ENCODE data around the gene NAE1. TPM values are rescaled to one million over a fixed set of nuclear protein-coding genes. Genes with fewer than 3 reads are reported as not detected.

The NAE1 gene
- total RNA-seq, 1 donor from 2014 or later, result 65.0 TPM

DNA sequence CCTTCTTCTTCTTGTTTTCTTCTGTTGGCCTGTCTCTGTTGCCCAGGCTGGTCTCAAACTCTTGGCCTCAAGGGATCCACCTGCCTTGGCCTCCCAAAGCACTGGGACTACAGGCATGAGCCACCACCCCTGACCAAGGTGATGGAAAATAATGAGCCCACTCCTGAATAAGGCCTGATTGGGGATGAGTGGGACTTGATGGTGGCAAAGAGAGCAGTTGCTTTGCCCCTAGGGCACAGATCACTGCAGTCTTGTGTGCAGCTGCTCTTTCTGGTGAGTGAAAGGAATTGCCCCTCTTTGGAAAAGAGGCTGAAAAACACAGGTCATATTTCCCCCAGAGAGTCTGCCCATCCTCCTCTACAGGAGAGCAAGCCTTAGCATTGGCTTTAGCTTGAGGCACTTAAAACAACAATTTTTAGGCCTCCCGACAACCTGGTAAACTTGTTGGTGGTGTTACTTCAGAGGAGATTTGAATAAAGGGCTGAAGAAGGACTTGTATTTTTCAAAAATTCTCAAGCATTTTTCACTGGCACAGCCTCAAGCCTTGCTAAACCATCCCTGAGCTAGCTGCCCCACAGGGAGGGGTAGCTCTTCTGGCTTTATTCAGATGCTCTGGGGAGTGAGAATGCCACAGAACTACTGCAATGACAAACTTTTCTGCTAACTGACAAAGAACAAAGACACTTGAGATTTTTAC lies 43.5 kb upstream of the NAE1 start:
- peak; percentile 58 for DNase-seq (ENCODE audit: low read depth)
- no peak overlapping the region for H2AFZ ChIP-seq (ENCODE audit: low read depth, low read length)
- H3K36me3 ChIP-seq (ENCODE audit: insufficient read depth, low read length), result no peaks in the 10 kb centered on the region
- H3K4me2 ChIP-seq (ENCODE audit: low read length), result peak overlapping the region; percentile 67
- no peak overlapping the region for H3K4me3 ChIP-seq (ENCODE audit: insufficient read depth, low read depth, low read length)
- H3K27me3 Mint-ChIP-seq (ENCODE audit: low read depth, unreplicated experiment), result peaks cover 3% of the 10 kb centered on the region
- TF ChIP-seq, protein P1, sequence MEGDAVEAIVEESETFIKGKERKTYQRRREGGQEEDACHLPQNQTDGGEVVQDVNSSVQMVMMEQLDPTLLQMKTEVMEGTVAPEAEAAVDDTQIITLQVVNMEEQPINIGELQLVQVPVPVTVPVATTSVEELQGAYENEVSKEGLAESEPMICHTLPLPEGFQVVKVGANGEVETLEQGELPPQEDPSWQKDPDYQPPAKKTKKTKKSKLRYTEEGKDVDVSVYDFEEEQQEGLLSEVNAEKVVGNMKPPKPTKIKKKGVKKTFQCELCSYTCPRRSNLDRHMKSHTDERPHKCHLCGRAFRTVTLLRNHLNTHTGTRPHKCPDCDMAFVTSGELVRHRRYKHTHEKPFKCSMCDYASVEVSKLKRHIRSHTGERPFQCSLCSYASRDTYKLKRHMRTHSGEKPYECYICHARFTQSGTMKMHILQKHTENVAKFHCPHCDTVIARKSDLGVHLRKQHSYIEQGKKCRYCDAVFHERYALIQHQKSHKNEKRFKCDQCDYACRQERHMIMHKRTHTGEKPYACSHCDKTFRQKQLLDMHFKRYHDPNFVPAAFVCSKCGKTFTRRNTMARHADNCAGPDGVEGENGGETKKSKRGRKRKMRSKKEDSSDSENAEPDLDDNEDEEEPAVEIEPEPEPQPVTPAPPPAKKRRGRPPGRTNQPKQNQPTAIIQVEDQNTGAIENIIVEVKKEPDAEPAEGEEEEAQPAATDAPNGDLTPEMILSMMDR (IDR thresholded peaks at IDR 0.05; ENCODE audit: insufficient read depth, low read depth, low read length), result no peak
- TF ChIP-seq EZH2 (IDR thresholded peaks at IDR 0.05; ENCODE audit: insufficient read depth, low read length), result no peak
- H3K36me3 Mint-ChIP-seq (ENCODE audit: low read depth, unreplicated experiment), result no peaks in the 10 kb centered on the region
- H3K4me1 Mint-ChIP-seq (ENCODE audit: low read depth, unreplicated experiment), result peaks cover 24% of the 10 kb centered on the region
- H3K27me3 ChIP-seq (ENCODE audit: insufficient read depth, low read length), result no peaks in the 10 kb centered on the region
- H3K27ac Mint-ChIP-seq (ENCODE audit: unreplicated experiment), result peak overlapping the region; percentile 50
- H3K9me3 ChIP-seq (ENCODE audit: insufficient read depth, low read depth, low read length), result no peaks in the 10 kb centered on the region
- no peak overlapping the region for H3K4me3 Mint-ChIP-seq (ENCODE audit: unreplicated experiment)
- H3K4me1 ChIP-seq (ENCODE audit: insufficient read depth, low read length), result peaks cover 23% of the 10 kb centered on the region
- no peaks in the 10 kb centered on the region for H3K79me2 ChIP-seq (ENCODE audit: insufficient read depth, low read length)
- H3K9me3 Mint-ChIP-seq (ENCODE audit: unreplicated experiment), result no peaks in the 10 kb centered on the region
- no peak for FAIRE-seq
- H3K27ac ChIP-seq (ENCODE audit: low read depth, low read length), result peak overlapping the region; percentile 12
- no peaks in the 10 kb centered on the region for H4K20me1 ChIP-seq (ENCODE audit: insufficient read depth, low read length)
- no peak overlapping the region for H3K9ac ChIP-seq (ENCODE audit: low read length)

DNA sequence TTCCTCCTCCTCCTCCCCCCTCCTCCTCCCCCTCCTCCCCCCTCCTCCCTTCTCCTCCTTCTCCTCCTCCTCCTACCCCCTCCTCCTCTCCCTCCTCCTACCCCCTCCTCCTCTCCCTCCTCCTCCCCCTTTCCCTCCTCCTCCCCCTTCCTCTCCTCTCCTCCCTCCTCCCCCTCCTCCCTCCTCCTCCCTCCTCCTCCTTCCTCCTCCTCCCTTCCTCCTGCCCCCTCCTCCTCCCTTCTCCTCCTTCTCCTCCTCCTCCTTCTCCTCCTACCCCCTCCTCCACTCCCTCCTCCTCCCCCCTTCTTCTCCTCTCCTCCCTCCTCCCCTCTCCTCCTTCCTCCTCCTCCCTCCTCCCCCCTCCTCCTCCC lies 42.9 kb upstream of the NAE1 start:
- FAIRE-seq (no peak), DNase-seq (ENCODE audit: low read depth) (no peak)
- H3K4me1 Mint-ChIP-seq (ENCODE audit: low read depth, unreplicated experiment), result peaks cover 23% of the 10 kb centered on the region
- Histone ChIP-seq H3K36me3 (ENCODE audit: insufficient read depth, low read length) (no peaks in the 10 kb centered on the region), H2AFZ (ENCODE audit: low read depth, low read length) (no peak overlapping the region), H4K20me1 (ENCODE audit: insufficient read depth, low read length) (no peaks in the 10 kb centered on the region), H3K4me1 (ENCODE audit: insufficient read depth, low read length) (peaks cover 23% of the 10 kb centered on the region), H3K27me3 (ENCODE audit: insufficient read depth, low read length) (no peaks in the 10 kb centered on the region), H3K27ac (ENCODE audit: low read depth, low read length) (no peak overlapping the region), H3K4me2 (ENCODE audit: low read length) (no peak overlapping the region), H3K9me3 (ENCODE audit: insufficient read depth, low read depth, low read length) (no peaks in the 10 kb centered on the region), H3K9ac (ENCODE audit: low read length) (no peak overlapping the region), H3K79me2 (ENCODE audit: insufficient read depth, low read length) (no peaks in the 10 kb centered on the region), H3K4me3 (ENCODE audit: insufficient read depth, low read depth, low read length) (no peak overlapping the region)
- H3K36me3 Mint-ChIP-seq (ENCODE audit: low read depth, unreplicated experiment), result no peaks in the 10 kb centered on the region
- H3K27me3 Mint-ChIP-seq (ENCODE audit: low read depth, unreplicated experiment), result peaks cover 3% of the 10 kb centered on the region
- H3K4me3 Mint-ChIP-seq (ENCODE audit: unreplicated experiment), result no peak overlapping the region
- H3K27ac Mint-ChIP-seq (ENCODE audit: unreplicated experiment), result no peak overlapping the region
- no peak for TF ChIP-seq EZH2 (IDR thresholded peaks at IDR 0.05; ENCODE audit: insufficient read depth, low read length)
- TF ChIP-seq, protein P1 (IDR thresholded peaks at IDR 0.05; ENCODE audit: insufficient read depth, low read depth, low read length), result no peak
- H3K9me3 Mint-ChIP-seq (ENCODE audit: unreplicated experiment), result no peaks in the 10 kb centered on the region
